HG03280 (cell line): Measurements from ENCODE around the gene CKLF.
"Not testable (repeated sequence)": the region's sequence is repeated elsewhere in the genome, so short reads cannot be mapped to it uniquely, and the experiment has no call there.

Experiments used
- ATAC-seq: cut with Tn5 transposase; IDR thresholded peaks from one replicate; pipeline ENCODE4 v1.9.1; 2021; ENCODE audit warnings: mild to moderate bottlenecking, moderate library complexity; ENCODE audit not compliant: unreplicated experiment

CKLF gene

GRCh38 chr16:66567270-66567669 lies 14.9 kb downstream of the CKLF start:
- ATAC-seq = not testable (repeated sequence)

DNA sequence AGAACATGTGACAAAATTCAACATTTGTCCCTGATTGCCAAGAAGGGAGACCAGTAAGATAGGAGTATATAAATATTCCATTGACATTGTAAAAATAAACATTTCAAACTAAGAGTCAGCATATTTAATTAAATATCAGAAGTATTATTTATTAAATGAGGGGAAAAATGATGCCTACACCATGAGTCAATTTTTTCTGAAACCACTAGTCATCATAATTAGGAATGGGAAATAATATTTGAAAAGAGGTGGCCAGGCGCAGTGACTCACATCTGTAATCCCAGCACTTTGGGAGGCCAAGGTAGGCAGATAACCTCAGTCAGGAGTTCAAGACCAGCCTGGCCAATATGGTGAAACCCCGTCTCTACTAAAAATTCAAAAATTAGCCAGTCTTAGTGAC lies 16.0 kb downstream of the CKLF start:
- no peak for ATAC-seq

- ATAC-seq = no peak
These were observed 16.8 kb downstream of the CKLF start for GRCh38 chr16:66569131-66569530.

DNA sequence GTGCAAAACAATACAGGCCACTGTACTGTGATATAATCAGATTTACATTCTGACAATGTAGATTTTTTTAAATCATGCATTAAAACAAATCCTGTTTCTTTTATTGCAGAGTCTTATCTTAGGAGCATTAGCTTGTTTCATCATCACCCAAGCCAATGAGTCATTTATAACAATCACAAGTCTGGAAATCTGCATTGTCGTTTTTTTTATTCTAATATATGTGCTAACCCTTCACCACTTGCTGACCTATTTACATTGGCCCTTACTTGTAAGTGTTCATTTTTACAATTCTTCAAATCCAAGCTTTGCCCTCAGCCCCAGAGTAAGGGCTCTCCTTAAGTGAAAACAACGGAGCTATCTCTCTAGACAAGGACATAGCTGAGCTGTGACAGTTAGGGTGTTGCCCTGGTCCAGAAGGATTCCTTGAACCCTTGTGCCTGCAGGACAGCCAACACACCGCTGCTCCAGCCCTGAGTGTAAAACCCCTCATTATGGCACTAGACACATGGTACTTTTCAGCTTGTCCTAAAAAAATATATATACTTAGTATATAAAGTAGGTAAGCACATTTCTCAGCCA lies 17.5 kb downstream of the CKLF start:
- no peak for ATAC-seq

DNA sequence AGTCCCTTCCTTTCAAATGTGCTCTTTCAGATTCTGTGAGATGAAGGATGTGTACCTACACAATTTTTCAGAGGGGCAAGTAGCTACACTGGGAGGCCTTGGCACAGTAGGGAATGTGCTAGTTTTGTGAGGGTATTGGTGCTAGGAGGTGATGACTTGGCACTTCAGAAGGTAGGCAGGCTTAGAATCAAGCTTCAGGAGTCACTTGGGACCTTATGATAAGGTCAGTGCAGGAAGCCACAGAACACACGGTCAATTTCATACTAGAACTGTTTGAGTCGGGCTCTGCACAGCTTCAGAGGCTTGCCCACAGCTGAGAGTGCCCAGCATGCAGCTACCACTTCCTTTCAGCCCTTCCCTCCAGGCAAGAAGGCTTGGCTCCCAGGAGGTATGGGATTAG lies 20.0 kb downstream of the CKLF start:
- ATAC-seq = no peak

DNA sequence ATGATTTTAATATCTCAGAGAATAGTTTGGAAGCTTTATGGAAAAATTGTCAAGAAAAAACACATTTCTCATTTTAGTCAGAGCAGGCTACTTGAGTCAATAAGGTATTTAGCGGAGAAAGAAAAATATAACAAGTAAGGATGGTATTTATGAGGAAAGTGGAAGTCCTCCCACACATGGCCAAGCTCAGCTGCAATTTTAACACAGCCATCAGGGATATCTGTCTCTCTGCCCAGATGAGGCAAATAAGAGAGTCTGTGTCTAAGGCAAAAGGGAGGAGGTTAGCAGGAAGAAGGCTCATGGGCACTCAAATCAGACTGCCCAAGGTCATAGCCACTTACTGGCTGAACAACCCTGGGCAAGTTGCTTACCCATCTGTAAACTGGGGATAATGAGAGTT lies 21.7 kb downstream of the CKLF start:
- ATAC-seq = no peak

DNA sequence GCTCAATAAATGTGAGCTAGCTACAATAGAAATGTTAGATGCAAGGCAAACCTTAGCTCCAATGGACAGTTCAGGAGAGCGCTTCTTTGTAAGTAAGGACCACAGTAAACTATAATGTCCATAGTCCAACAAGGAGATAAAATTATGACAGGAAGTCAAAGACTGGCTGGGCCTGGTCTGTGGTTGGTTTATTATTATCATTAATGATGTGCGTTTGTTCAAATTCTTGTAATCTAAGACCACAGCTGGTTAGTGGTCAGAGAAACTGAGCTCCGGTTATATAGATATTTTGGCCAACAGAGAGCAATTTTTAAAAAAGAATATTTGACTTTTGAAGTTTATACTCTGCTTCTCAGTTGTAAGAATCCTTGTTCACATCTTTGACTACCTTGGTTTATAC lies 22.2 kb downstream of the CKLF start:
- no peak for ATAC-seq

- no peak for ATAC-seq
These were observed 22.7 kb downstream of the CKLF start for GRCh38 chr16:66575060-66575459.

DNA sequence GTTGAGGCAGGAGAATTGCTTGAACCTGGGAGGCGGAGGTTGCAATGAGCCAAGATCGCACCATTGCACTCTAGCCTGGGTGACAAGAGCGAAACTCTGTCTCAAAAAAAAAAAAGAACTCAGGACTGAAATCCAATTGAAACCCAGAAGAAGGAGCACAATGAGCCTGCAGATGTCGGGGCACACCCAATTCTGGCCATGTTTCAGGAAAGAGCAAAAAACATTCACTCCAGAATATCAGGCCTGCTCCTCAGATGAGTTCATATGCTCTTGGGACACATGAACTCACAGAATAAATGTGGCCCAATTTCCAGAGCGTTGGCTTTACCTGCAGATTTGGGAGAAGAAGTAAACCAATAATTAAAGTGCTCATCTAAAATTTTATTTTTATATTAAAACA lies 23.9 kb downstream of the CKLF start:
- ATAC-seq = no peak

- no peak for ATAC-seq
These were observed 26.5 kb downstream of the CKLF start, which contains the start of gene CMTM2 for GRCh38 chr16:66578651-66579531. CMTM2 (plus strand) TSS chr16:66579463; CDS start chr16:66579608, 145 bp downstream.

- ATAC-seq = no peak
These were observed 28.3 kb downstream of the CKLF start for GRCh38 chr16:66580605-66581209.

- no peak for ATAC-seq
These were observed 29.0 kb downstream of the CKLF start for GRCh38 chr16:66581246-66581952.

DNA sequence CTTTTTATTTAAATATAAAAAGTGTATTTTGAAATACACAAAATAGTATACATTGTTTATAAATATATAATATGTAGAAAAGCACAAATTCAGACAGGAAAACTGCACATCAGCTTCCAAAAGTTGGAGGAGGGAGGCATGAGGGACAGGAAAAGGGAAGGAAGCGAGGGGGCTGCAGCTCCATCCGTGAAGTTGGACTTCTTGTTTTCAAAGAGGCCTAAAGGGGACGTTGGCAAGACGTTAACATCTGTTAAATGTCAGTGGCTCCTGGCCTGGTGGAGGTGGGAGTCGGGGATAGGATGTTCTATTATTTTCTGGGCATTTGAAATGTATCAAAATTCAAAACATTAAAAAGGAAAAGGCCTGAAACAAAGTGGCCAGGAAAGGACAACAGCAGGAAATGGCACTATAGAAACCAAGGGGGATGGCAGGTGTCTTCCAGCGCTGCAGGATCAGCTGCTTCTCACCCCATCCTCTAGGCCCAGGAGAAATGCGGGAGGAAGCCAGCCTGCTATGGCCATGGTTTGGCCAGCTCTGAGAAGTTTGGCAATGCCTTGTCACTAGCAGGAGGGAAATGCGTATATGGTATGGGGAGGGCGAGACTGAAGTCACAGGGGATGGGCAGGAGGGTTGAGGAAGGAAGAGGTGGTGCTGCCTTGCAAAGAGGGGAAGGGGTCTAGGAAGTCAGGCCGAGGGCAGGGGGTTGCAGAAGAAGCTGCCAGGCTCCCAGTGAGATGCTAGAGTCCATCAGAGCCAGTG lies 33.3 kb downstream of the CKLF start:
- ATAC-seq = no peak

DNA sequence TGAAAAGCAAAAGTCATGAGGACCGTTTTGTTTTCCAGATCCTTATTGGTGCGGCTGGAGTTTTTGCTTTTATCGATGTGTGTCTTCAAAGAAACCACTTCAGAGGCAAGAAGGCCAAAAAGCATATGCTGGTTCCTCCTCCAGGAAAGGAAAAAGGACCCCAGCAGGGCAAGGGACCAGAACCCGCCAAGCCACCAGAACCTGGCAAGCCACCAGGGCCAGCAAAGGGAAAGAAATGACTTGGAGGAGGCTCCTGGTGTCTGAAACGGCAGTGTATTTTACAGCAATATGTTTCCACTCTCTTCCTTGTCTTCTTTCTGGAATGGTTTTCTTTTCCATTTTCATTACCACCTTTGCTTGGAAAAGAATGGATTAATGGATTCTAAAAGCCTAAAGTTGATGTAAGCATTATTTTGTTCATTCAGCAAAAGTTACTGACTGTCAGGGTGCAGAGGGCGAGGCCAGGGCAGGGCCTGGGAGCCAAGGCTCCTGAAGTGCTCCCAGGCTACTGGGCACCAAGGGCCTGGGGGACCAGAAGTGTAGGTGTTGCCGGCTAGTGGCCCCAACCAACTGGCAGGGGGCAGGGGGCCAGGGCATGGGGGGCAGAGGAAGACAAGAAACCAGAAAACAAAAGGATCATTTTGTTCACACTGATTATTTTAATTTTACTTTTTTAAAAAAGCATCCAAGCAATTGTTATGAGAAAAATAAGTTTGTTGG lies 35.7 kb downstream of the CKLF start:
- ATAC-seq = no peak

DNA sequence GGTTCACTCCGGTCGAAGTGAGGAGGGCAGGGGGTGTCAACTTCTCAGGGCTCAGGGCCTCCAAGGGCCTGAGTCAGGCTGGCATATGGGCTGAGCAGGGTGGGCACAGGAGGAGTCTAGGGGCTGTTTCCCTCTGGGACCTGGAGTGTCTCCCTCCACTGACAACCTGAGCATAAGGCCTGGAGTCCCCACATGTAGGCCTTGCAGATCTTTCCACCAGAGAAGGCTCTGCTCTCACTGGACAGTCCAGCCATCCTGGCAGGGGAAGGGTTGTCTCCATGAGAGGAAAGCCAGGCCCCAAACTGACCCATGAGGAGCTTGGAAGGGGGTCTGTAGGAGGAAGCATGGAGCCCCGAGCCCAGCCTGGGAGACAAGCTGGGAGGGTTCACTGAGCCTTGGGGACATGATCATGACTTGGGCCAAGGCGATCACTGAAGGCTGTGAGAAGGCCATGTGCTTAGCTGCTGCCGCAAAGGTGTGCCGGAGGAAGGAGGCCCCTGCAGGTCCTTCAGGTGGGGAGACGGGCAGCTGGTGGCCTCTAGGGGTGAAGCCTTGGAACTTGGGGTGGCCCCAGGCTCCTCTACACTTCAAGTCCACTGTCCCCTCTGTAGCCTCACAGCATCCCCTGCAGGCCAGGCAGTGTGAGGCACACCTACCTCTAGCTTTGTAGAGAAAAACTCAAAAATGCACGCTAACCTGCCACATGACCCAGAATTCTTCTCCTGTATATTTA lies 36.8 kb downstream of the CKLF start:
- ATAC-seq = peak; percentile 71

DNA sequence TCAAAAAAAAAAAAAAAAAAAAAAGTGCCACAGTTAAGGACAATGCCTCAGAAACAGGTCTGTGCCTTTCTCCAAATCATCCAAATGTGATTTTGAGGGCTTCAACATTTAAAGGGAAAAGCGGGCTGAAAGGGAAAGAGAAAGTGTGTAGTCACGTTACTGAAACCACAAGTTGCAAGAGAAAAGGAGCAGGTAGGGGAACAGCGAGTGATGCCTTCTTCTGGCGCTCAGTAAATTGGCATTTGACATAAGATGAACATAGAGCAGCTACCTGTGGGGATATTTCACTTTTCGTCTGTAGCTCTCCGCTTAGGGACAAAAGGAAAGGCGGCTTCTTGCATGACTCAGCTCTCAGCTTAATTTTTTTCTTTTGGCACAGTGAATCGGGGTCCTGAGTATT lies 37.9 kb downstream of the CKLF start:
- ATAC-seq = no peak

GRCh38 chr16:66591018-66591417 lies 38.6 kb downstream of the CKLF start:
- no peak for ATAC-seq

- no peak for ATAC-seq
These were observed 39.9 kb downstream of the CKLF start for GRCh38 chr16:66592241-66592640.

DNA sequence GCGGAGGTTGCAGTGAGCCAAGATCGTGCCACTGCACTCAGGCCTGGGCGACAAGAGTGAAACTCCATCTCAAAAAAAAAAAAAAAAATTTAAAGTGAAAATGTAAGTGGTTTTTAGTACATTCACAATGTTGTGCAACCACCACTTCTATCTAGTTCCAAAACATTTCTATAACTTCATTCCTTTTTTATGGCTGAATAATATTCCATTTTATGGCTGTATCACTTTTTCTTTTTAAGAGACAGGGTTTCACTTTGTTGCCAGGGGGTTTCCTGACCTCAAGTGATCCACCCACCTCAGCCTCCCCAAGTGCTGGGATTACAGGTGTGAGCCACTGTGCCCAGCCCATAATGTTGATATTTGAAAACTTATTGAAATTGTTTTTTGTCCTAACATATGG lies 40.4 kb downstream of the CKLF start:
- ATAC-seq = no peak
